ENCODE measurements around the gene CITED4.

CITED4 gene

DNA sequence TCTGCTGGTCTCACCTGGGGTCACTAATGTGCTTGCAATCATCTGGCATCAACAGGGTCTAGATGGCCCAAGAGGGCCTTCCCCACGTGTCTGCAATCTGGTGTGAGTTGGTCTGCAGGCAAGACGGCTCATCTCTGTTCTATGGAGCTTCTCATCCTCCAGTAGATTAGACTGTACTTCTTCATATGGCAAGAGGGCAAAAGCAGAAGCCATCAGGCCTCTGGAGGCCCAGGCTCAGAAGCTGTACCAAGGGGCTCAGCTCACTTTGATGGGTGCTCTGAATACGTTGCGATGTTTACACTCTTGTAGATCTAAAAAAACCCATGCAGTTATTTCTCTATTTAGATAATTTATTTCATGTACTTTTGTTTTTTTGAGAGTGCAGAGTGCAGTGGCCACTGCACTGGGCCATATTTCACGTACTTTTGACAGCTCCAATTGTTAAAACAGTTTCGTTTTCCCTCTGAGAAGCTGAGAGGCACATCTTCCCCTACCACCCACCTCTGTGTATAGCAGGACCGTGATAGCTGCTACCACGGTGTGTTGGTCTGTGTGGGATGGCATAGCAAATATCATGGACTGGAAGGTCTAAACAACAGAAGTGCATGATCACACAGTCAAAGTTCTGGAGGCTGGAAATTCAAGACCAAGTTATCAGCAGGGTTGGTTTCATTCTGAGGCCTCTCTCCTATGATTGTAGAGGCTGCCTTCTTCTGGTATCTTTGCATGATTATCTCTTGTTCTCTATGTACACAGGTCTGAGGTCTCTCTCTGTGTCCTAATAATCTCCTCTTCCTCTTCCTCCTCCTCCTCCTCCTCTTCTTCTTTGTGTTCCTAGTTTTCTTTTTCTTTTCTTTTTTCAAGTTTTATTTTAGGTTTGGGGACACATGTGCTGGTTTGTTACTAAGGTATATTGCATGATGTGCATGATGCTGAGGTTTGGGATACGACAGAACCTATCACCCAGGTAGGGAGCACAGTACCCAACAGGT is 17.0 kb downstream of the CITED4 start:
- Histone ChIP-seq H3K27ac (ENCODE audit: low read length) (no peak overlapping the region), H3K27me3 (ENCODE audit: control insufficient read depth, insufficient read depth, low read length) (no peaks in the 10 kb centered on the region), H3K4me1 (ENCODE audit: control insufficient read depth, insufficient read depth, low read length) (no peaks in the 10 kb centered on the region; the same call in 1 of the 2 replicates), H3K36me3 (ENCODE audit: control insufficient read depth, insufficient read depth, low read length) (no peaks in the 10 kb centered on the region), H3K9me3 (ENCODE audit: control insufficient read depth, insufficient read depth, low read length) (no peaks in the 10 kb centered on the region), H3K4me3 (ENCODE audit: low read length) (no peak overlapping the region)
- WGBS (ENCODE audit: insufficient coverage, insufficient read length) = no CpG with 5 or more reads among the region's 9 CpGs
- no peak for DNase-seq (ENCODE audit: low read depth, low spot score)

DNA sequence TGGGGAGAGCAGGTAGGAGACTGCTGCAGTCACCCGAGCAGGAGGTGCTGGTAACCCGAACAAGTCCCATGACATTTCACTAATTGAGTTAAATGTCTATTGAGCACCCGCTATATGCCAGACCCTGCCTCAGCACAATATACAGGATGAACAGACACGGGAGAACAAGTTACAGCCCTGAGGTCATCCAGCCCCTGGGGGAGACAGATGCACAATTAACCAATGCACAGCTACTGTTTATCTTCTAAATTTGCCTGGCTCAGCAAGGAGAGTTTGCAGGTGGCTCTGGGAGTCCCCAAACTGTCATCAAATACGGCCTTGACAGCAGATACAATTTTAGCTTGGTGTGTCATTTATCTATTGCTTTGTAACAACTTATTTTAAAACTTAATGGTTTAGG is 18.1 kb downstream of the CITED4 start:
- H3K4me1 ChIP-seq (ENCODE audit: control insufficient read depth, insufficient read depth, low read length) = no peaks in the 10 kb centered on the region
- H3K4me3 ChIP-seq (ENCODE audit: low read length) = no peak overlapping the region
- WGBS (ENCODE audit: insufficient coverage, insufficient read length) = no CpG with 5 or more reads among the region's 5 CpGs
- H3K27ac ChIP-seq (ENCODE audit: low read length) = no peak overlapping the region
- H3K36me3 ChIP-seq (ENCODE audit: control insufficient read depth, insufficient read depth, low read length) = no peaks in the 10 kb centered on the region
- DNase-seq (ENCODE audit: low read depth, low spot score) = no peak
- no peaks in the 10 kb centered on the region for H3K9me3 ChIP-seq (ENCODE audit: control insufficient read depth, insufficient read depth, low read length)
- no peaks in the 10 kb centered on the region for H3K27me3 ChIP-seq (ENCODE audit: control insufficient read depth, insufficient read depth, low read length)

DNA sequence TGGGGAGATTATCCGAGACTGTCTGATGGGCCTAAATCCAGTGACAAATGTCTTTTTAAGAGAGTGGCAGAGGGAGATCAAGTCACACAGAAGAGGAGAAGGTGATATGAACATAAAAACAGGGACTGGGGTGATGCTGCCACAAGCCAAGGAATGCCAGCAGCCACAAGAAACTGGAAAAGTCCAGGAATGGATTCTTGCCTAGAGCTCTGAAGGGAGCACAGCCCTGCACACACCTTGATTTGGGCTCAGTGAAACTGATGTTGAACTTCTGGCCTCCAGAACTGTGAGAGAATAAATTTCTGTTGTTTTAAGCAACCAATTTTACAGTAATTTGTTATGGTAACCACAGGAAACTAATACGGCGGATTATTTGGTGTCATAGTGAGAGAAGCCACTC is 19.5 kb downstream of the CITED4 start:
- Histone ChIP-seq H3K9me3 (ENCODE audit: control insufficient read depth, insufficient read depth, low read length) (no peaks in the 10 kb centered on the region), H3K4me1 (ENCODE audit: control insufficient read depth, insufficient read depth, low read length) (no peaks in the 10 kb centered on the region), H3K27me3 (ENCODE audit: control insufficient read depth, insufficient read depth, low read length) (no peaks in the 10 kb centered on the region), H3K36me3 (ENCODE audit: control insufficient read depth, insufficient read depth, low read length) (no peaks in the 10 kb centered on the region), H3K4me3 (ENCODE audit: low read length) (no peak overlapping the region), H3K27ac (ENCODE audit: low read length) (no peak overlapping the region)
- WGBS (ENCODE audit: insufficient coverage, insufficient read length) = no CpG with 5 or more reads among the region's 3 CpGs
- DNase-seq (ENCODE audit: low read depth, low spot score) = no peak

DNA sequence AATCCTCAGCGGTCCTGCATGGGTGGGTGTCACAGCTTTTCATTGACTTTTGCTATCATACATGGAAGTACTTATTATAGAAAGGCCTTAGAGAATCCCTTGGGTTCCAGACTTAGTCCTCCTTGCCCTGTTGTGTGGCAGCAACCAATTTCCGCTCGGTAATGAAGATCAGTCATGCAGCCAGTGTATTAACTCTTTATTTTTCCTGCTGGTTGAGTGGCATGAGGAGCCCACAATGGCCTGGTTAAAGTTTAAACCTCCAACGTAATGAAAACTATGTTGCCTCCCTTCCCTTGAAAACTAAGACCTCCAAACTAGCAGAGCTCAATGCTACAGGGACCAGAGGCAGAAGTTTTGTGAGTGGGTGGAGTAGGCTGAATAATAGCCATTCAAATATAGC is 20.0 kb downstream of the CITED4 start:
- no peak overlapping the region for H3K4me3 ChIP-seq (ENCODE audit: low read length)

DNA sequence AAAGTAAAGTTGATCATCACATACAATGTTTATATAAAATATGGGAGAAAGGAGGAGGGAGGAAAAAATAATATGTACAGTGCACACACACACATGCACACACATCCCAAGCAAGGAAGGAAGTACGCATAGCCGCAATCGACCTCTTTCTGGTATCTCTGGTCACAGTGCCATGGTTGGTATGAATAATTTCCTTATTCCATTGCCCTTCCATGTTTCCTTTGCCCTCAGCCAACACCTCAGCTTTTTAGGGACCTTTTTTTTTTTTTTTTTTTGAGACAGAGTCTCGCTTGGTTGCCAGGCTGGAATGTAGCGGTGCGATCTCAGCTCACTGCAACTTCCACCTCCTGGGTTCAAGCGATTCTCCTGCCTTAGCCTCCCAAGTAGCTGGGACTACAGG is 20.6 kb downstream of the CITED4 start:
- no peaks in the 10 kb centered on the region for H3K9me3 ChIP-seq (ENCODE audit: control insufficient read depth, insufficient read depth, low read length)
- no peaks in the 10 kb centered on the region for H3K4me1 ChIP-seq (ENCODE audit: control insufficient read depth, insufficient read depth, low read length)
- H3K27me3 ChIP-seq (ENCODE audit: control insufficient read depth, insufficient read depth, low read length) = no peaks in the 10 kb centered on the region
- H3K36me3 ChIP-seq (ENCODE audit: control insufficient read depth, insufficient read depth, low read length) = no peaks in the 10 kb centered on the region
- DNase-seq (ENCODE audit: low read depth, low spot score) = no peak
- WGBS (ENCODE audit: insufficient coverage, insufficient read length) = no CpG with 5 or more reads among the region's 7 CpGs
- no peak overlapping the region for H3K4me3 ChIP-seq (ENCODE audit: low read length)
- H3K27ac ChIP-seq (ENCODE audit: low read length) = no peak overlapping the region

More for the DNA sequence above, 20.0 kb downstream of the CITED4 start:
- Histone ChIP-seq H3K36me3 (ENCODE audit: control insufficient read depth, insufficient read depth, low read length) (no peaks in the 10 kb centered on the region), H3K27ac (ENCODE audit: low read length) (no peak overlapping the region), H3K4me1 (ENCODE audit: control insufficient read depth, insufficient read depth, low read length) (no peaks in the 10 kb centered on the region), H3K9me3 (ENCODE audit: control insufficient read depth, insufficient read depth, low read length) (no peaks in the 10 kb centered on the region), H3K27me3 (ENCODE audit: control insufficient read depth, insufficient read depth, low read length) (no peaks in the 10 kb centered on the region)
- no CpG with 5 or more reads among the region's 4 CpGs for WGBS (ENCODE audit: insufficient coverage, insufficient read length)
- DNase-seq (ENCODE audit: low read depth, low spot score) = no peak

DNA sequence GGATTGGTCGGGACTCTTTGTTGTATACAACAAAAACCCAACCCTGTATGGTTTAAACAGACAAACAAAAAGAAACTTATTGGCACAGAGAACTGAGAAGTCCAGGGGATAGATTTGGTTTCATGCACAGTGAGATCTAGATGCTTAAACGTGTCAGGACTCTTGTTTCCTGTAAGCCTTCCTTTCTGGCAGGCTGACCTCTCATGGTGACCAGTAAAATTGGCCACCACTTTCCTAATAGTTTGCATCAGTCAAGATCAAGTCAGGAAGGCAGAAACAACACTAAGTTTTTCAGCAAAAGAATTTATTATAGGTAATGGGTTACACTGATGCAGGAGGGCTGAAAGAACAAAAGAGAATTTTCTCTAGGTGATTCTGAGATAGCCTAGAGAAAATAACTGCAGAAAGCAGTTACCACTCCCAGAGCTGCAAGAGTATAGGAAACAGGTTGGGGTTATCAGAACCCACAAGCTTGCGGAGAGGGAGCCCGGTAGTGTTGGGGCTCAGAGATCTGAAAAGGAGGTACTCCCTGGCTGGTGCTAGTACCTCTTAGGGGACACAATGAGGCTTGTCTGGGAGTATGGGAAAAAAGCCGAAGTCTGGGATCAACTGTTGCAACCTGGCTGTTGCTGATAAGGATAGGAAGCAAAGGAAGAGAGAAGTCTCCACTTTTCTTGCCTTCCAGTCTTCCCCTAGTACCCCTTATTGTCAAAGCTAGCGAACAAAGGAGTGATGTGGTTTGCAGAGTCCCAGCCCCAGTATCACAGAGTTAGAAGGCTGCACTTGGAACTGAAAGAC is 21.4 kb downstream of the CITED4 start:
- Histone ChIP-seq H3K27ac (ENCODE audit: low read length) (no peak overlapping the region), H3K9me3 (ENCODE audit: control insufficient read depth, insufficient read depth, low read length) (no peaks in the 10 kb centered on the region), H3K4me1 (ENCODE audit: control insufficient read depth, insufficient read depth, low read length) (no peaks in the 10 kb centered on the region), H3K36me3 (ENCODE audit: control insufficient read depth, insufficient read depth, low read length) (no peaks in the 10 kb centered on the region), H3K4me3 (ENCODE audit: low read length) (no peak overlapping the region), H3K27me3 (ENCODE audit: control insufficient read depth, insufficient read depth, low read length) (no peaks in the 10 kb centered on the region)
- DNase-seq (ENCODE audit: low read depth, low spot score) = no peak
- WGBS (ENCODE audit: insufficient coverage, insufficient read length) = no CpG with 5 or more reads among the region's 6 CpGs

DNA sequence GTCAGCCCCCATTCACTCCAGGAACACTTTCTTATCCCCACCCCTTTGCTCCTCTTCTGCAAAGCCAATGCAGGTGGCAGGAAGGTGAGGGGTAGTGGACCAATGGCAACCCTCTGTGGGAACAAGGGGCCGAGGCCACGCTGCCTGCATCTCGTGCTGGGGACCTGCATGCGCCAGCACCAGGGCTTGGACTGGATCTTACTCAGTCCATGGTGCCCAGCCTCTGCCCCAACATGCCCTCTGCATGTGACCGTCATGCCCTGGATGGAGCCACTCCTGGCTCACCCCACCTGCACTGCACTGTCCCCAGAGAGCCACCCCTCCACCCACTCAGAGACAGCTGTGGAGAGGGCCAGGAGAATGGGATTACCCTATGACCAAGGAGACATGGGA is 22.2 kb downstream of the CITED4 start:
- H3K9me3 ChIP-seq (ENCODE audit: control insufficient read depth, insufficient read depth, low read length) = no peaks in the 10 kb centered on the region
- no peaks in the 10 kb centered on the region for H3K27me3 ChIP-seq (ENCODE audit: control insufficient read depth, insufficient read depth, low read length)
- no peak for DNase-seq (ENCODE audit: low read depth, low spot score)
- no peaks in the 10 kb centered on the region for H3K4me1 ChIP-seq (ENCODE audit: control insufficient read depth, insufficient read depth, low read length)
- H3K27ac ChIP-seq (ENCODE audit: low read length) = no peak overlapping the region
- no CpG with 5 or more reads among the region's 5 CpGs for WGBS (ENCODE audit: insufficient coverage, insufficient read length)
- H3K4me3 ChIP-seq (ENCODE audit: low read length) = no peak overlapping the region
- no peaks in the 10 kb centered on the region for H3K36me3 ChIP-seq (ENCODE audit: control insufficient read depth, insufficient read depth, low read length)

DNA sequence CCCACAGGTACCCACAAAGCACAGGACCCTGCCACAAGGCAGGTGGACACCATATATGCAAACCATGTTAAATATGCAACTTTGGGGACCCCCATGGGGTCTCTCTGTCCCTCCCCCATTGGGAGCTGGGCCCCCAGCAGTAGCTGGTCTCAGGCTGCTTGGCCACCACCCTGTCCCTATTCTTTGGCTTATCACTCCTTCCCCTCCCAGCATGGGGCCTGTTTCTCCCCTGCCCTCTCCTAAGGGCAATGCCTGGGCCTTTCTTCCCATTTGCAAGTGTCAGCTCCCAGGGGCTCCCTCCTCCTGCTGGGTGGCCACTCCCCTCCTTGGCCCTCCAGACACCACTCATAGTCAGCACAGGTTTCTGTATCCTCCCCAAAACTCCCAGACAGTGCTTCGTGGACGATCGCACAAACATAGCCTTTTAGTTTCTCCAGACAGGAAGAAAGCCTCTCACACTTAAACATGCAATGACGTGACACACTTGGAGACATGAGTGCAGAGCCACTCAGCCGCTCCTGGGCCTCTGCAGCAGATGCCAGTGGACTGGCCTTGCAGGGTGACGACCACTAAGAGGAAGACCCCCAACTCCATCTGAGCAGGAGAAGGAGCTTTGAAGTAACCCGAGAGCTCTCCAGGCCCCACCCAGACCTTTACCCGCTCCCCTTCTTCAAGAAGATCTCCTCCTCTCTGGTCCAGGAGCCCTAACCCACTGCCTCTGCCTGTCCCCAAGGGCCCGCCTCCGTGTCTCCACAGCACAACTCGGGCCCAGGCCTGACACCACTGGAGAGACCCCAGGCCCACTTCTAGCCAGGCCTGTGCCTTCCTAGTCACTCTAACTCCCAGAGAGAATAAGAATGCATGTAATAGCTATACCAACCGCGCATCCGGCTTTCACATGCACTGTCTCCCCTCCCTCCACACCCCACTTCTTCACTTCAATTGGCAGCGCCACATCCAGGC is 22.9 kb downstream of the CITED4 start:
- Histone ChIP-seq H3K4me3 (ENCODE audit: low read length) (no peak overlapping the region), H3K9me3 (ENCODE audit: control insufficient read depth, insufficient read depth, low read length) (no peaks in the 10 kb centered on the region), H3K4me1 (ENCODE audit: control insufficient read depth, insufficient read depth, low read length) (no peaks in the 10 kb centered on the region), H3K36me3 (ENCODE audit: control insufficient read depth, insufficient read depth, low read length) (no peaks in the 10 kb centered on the region), H3K27me3 (ENCODE audit: control insufficient read depth, insufficient read depth, low read length) (no peaks in the 10 kb centered on the region), H3K27ac (ENCODE audit: low read length) (no peak overlapping the region)
- WGBS (ENCODE audit: insufficient coverage, insufficient read length) = no CpG with 5 or more reads among the region's 15 CpGs
- DNase-seq (ENCODE audit: low read depth, low spot score) = no peak

DNA sequence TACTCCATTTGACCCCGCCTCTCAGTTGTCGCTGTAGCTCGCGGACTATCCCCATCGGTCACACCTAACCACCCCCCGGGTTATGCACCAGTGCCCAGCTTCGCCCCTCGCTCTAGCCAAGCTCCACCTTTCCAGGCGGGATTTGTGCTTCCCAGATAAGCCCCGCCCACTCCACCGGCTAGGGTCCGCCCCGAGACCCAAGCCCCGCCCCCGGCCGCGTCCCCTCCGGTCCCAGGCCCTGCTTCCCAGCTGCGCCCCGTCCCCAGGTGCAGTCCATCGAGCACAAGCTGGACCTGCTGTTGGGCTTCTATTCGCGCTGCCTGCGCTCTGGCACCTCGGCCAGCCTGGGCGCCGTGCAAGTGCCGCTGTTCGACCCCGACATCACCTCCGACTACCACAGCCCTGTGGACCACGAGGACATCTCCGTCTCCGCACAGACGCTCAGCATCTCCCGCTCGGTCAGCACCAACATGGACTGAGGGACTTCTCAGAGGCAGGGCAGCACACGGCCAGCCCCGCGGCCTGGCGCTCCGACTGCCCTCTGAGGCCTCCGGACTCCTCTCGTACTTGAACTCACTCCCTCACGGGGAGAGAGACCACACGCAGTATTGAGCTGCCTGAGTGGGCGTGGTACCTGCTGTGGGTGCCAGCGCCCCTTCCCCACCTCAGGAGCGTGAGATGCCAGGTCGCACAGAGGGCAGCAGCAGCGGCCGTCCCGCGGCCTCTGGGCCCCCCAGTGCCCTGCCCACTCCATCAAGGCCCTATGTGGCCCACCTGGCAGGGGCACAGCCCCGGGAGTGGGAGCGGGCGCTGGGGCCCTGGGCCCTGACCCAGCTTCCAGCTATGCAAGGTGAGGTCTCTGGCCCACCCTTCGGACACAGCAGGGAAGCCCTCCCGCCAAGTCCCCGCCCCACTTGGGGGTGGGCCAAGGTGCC is 23.9 kb downstream of the CITED4 start:
- no CpG with 5 or more reads among the region's 60 CpGs for WGBS (ENCODE audit: insufficient coverage, insufficient read length)

More for the DNA sequence above, 23.9 kb downstream of the CITED4 start:
- Histone ChIP-seq H3K27ac (ENCODE audit: low read length) (no peak overlapping the region), H3K4me1 (ENCODE audit: control insufficient read depth, insufficient read depth, low read length) (no peaks in the 10 kb centered on the region), H3K36me3 (ENCODE audit: control insufficient read depth, insufficient read depth, low read length) (no peaks in the 10 kb centered on the region), H3K4me3 (ENCODE audit: low read length) (no peak overlapping the region), H3K9me3 (ENCODE audit: control insufficient read depth, insufficient read depth, low read length) (no peaks in the 10 kb centered on the region), H3K27me3 (ENCODE audit: control insufficient read depth, insufficient read depth, low read length) (no peaks in the 10 kb centered on the region)
- DNase-seq (ENCODE audit: low read depth, low spot score) = no peak
